Measurements from ENCODE around the gene OR5A1. TPM values are rescaled to one million over a fixed set of nuclear protein-coding genes. Genes with fewer than 3 reads are reported as not detected.

Gene OR5A1
- total RNA-seq, 1 experiment from 2014 or later = not detected

DNA sequence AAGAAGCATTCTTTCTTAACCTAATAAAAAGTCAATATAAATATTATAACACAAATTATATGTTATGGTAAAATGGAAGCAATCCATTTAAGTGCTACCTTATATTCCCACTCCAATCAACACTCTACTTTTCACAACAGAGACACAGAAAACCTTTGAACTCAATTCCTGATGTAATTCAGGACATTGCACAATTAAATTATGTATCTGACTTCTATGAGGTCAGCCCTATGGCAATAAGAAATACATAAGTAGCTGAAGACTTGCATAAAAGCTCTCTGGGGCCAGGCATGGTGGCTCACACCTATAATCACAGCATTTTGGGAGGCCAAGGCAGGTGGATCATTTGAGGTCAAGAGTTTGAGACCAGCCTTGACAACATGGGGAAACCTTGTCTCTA, 43.6 kb downstream of the OR5A1 start:
- no peak for DNase-seq (ENCODE audit: low read depth)

DNA sequence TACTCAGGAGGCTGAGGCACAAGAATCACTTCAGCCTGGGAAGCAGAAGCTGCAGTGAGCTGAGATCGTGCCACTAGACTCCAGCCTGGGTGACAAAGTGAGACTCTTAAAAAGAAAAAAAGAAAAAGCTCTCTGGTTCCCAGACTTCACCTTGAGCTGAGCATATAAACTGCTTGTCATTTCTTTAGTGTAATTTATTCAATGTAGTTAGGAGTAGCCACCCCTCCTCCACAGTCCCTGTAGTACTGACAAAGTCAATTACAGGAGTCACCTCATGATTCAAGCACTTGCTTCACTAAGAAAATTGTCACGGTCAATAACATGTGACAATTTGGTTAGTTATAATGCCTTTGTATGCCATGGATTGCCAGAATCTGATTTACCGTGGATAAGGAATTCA, 44.1 kb downstream of the OR5A1 start:
- DNase-seq (ENCODE audit: low read depth) = no peak

Other genes starting within 250 kb of the OR5A1 start
- gene MPEG1, start 223.5 kb upstream of the OR5A1 start, total RNA-seq (2014; rRNA removed; shearing (Covaris generic)) = not detected in 2 replicates
- not detected in 2 replicates for gene OR5AN1, start 77.6 kb upstream of the OR5A1 start, total RNA-seq (2014; rRNA removed; shearing (Covaris generic))
- gene OR5A2, start 10.1 kb upstream of the OR5A1 start, total RNA-seq (2014; rRNA removed; shearing (Covaris generic)) = not detected in 2 replicates
- gene OR4D6, start 20.5 kb downstream of the OR5A1 start, total RNA-seq (2014; rRNA removed; shearing (Covaris generic)) = not detected in 2 replicates
- gene OR4D10, start 36.8 kb downstream of the OR5A1 start, total RNA-seq (2014; rRNA removed; shearing (Covaris generic)) = not detected in 2 replicates
- gene OR4D11, start 67.1 kb downstream of the OR5A1 start, total RNA-seq (2014; rRNA removed; shearing (Covaris generic)) = not detected in 2 replicates
- gene OR4D9, start 75.1 kb downstream of the OR5A1 start, total RNA-seq (2014; rRNA removed; shearing (Covaris generic)) = not detected in 2 replicates
- 31.2 and 41.9 TPM in 2 replicates for gene OSBP, start 179.3 kb downstream of the OR5A1 start, total RNA-seq (2014; rRNA removed; shearing (Covaris generic))
- gene PATL1, start 232.6 kb downstream of the OR5A1 start, total RNA-seq (2014; rRNA removed; shearing (Covaris generic)) = 38.4 and 45.5 TPM in 2 replicates

Measured in M059J (cell line).